Astrocyte of the cerebellum (primary cell): ENCODE results near the gene MLYCD.
A peak's percentile ranks its signal among the peaks of the same experiment; 100 is the strongest.

Experiments
- DNase-seq: peaks from one replicate; pipeline ENCODE4 v3.0.0-alpha.2; 2011; ENCODE audit warnings: low read depth
- H3K4me3 ChIP-seq: 2 replicates; pipeline ENCODE4 v1.5.1; 2011; ENCODE audit warnings: mild to moderate bottlenecking, low read depth, low read length, moderate library complexity
- CTCF ChIP-seq: IDR thresholded peaks from 2 replicates; pipeline ENCODE4 v1.5.1; 2012; ENCODE audit warnings: low read length, low read depth, moderate library complexity, mild to moderate bottlenecking; ENCODE audit errors: missing control alignments
- in situ Hi-C: cut with HindIII; loops from 2 replicates; pipeline ENCODE4 v1.10.0; 2017; ENCODE audit warnings: low sequenced_read_pairs

MLYCD gene

GRCh38 chr16:83891742-83892141, 7.2 kb upstream of the MLYCD start:
- no peak overlapping the region for H3K4me3 ChIP-seq
- TF ChIP-seq CTCF = no peak
- in situ Hi-C loops = no loop called here
- DNase-seq = no peak

- no peak for TF ChIP-seq CTCF
- DNase-seq = no peak
- H3K4me3 ChIP-seq = no peak overlapping the region
- in situ Hi-C loops = no loop called here
Measured at GRCh38 chr16:83895243-83895642, 3.7 kb upstream of the MLYCD start.

DNA sequence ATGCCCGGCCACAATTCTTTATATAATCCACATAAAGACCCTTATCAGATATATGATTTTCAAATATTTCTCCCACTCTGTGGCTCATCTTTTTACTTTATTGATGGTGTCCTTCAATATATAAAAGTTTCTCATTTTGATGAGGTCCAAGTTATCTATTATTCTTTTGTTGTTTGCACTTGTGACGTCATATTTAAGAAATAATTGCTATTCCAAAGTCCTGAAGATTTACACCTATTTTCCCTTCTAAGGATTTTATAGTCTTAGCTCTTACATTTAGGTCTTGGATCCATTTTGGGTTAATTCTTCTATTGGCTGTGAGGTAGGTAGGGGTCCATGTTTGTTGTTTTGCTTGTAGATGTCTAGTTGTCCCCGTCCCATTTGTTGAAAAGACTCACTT, 3.0 kb upstream of the MLYCD start:
- H3K4me3 ChIP-seq = no peak overlapping the region
- TF ChIP-seq CTCF = no peak
- no peak for DNase-seq
- in situ Hi-C loops = no loop called here

GRCh38 chr16:83899272-83899897, 470 bp downstream of the MLYCD start:
- no peak for DNase-seq
- in situ Hi-C loops = no loop called here
- peak overlapping the region; percentile 56 for H3K4me3 ChIP-seq
- no peak for TF ChIP-seq CTCF

GRCh38 chr16:83899978-83900377, 1.1 kb downstream of the MLYCD start:
- in situ Hi-C loops = no loop called here
- TF ChIP-seq CTCF = no peak
- no peak for DNase-seq
- H3K4me3 ChIP-seq = peak overlapping the region; percentile 56

DNA sequence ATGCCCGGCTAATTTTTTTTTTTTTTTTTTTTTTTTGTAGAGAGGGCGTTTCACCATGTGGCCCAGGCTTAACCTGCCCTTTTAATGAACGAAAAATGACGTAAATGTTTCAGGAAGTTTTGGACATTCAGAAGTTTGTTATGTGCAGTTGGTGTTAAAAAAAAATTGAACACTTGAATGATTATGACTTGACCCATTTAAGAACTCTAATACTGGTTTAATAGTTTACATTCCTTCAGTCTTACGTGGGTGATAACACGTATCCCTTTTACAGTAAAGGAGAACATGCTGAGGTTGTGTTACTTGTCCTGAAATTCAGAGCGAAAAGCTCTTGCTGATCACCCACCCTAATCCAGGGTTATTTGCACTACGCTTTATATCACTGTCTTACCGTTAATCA, 1.7 kb downstream of the MLYCD start:
- no peak for TF ChIP-seq CTCF
- H3K4me3 ChIP-seq = no peak overlapping the region
- DNase-seq = no peak
- in situ Hi-C loops = no loop called here
